ENCODE measurements around the gene PKHD1.

The PKHD1 gene

GRCh38 chr6:51814418-51814817 is 273.0 kb downstream of the PKHD1 start:
- no peak for TF ChIP-seq CTCF (IDR thresholded peaks at IDR 0.05; ENCODE audit: borderline replicate concordance, insufficient read depth, low read depth, low read length)

GRCh38 chr6:51813904-51814303 is 273.5 kb downstream of the PKHD1 start:
- TF ChIP-seq CTCF (IDR thresholded peaks at IDR 0.05; ENCODE audit: borderline replicate concordance, insufficient read depth, low read depth, low read length) = no peak
- H3K4me3 ChIP-seq (ENCODE audit: low read depth, low read length) = no peak overlapping the region

More at GRCh38 chr6:51814418-51814817, 273.0 kb downstream of the PKHD1 start:
- H3K4me3 ChIP-seq (ENCODE audit: low read depth, low read length) = no peak overlapping the region

- H3K4me3 ChIP-seq (ENCODE audit: low read depth, low read length) = no peak overlapping the region
- no peak for TF ChIP-seq CTCF (IDR thresholded peaks at IDR 0.05; ENCODE audit: borderline replicate concordance, insufficient read depth, low read depth, low read length)
Measured at GRCh38 chr6:51812231-51812630, 275.2 kb downstream of the PKHD1 start.

- TF ChIP-seq CTCF (IDR thresholded peaks at IDR 0.05; ENCODE audit: borderline replicate concordance, insufficient read depth, low read depth, low read length) = no peak
- H3K4me3 ChIP-seq (ENCODE audit: low read depth, low read length) = no peak overlapping the region
Measured at GRCh38 chr6:51805517-51805916, 281.9 kb downstream of the PKHD1 start.

- H3K4me3 ChIP-seq (ENCODE audit: low read depth, low read length) = no peak overlapping the region
- no peak for TF ChIP-seq CTCF (IDR thresholded peaks at IDR 0.05; ENCODE audit: borderline replicate concordance, insufficient read depth, low read depth, low read length)
Measured at GRCh38 chr6:51800603-51801002, 286.8 kb downstream of the PKHD1 start.

GRCh38 chr6:51793393-51793792 is 294.0 kb downstream of the PKHD1 start:
- H3K4me3 ChIP-seq (ENCODE audit: low read depth, low read length) = no peak overlapping the region
- no peak for TF ChIP-seq CTCF (IDR thresholded peaks at IDR 0.05; ENCODE audit: borderline replicate concordance, insufficient read depth, low read depth, low read length)

- TF ChIP-seq CTCF (IDR thresholded peaks at IDR 0.05; ENCODE audit: borderline replicate concordance, insufficient read depth, low read depth, low read length) = no peak
- H3K4me3 ChIP-seq (ENCODE audit: low read depth, low read length) = no peak overlapping the region
Measured at GRCh38 chr6:51792273-51793030, 295.0 kb downstream of the PKHD1 start.
